Suppressor macrophage (primary cell): ENCODE data around the gene EIF5B.
"Not testable (repeated sequence)": the region's sequence is repeated elsewhere in the genome, so short reads cannot be mapped to it uniquely, and the experiment has no call there.

Source experiments
- DNase-seq, 4 experiments: peaks; one replicate each; pipeline ENCODE4 v3.0.0-alpha.2; 2020 to 2022
- total RNA-seq, 17 experiments: gene quantifications; one replicate each; lab custom pipeline; 2026; ENCODE audit warnings: mixed read lengths in 6 of 17, inconsistent platforms in 3 of 17; lab: John Stamatoyannopoulos, UW

EIF5B gene, protein sequence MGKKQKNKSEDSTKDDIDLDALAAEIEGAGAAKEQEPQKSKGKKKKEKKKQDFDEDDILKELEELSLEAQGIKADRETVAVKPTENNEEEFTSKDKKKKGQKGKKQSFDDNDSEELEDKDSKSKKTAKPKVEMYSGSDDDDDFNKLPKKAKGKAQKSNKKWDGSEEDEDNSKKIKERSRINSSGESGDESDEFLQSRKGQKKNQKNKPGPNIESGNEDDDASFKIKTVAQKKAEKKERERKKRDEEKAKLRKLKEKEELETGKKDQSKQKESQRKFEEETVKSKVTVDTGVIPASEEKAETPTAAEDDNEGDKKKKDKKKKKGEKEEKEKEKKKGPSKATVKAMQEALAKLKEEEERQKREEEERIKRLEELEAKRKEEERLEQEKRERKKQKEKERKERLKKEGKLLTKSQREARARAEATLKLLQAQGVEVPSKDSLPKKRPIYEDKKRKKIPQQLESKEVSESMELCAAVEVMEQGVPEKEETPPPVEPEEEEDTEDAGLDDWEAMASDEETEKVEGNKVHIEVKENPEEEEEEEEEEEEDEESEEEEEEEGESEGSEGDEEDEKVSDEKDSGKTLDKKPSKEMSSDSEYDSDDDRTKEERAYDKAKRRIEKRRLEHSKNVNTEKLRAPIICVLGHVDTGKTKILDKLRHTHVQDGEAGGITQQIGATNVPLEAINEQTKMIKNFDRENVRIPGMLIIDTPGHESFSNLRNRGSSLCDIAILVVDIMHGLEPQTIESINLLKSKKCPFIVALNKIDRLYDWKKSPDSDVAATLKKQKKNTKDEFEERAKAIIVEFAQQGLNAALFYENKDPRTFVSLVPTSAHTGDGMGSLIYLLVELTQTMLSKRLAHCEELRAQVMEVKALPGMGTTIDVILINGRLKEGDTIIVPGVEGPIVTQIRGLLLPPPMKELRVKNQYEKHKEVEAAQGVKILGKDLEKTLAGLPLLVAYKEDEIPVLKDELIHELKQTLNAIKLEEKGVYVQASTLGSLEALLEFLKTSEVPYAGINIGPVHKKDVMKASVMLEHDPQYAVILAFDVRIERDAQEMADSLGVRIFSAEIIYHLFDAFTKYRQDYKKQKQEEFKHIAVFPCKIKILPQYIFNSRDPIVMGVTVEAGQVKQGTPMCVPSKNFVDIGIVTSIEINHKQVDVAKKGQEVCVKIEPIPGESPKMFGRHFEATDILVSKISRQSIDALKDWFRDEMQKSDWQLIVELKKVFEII
- 19.7 to 94.6 (median 66.6) reads per million in 17 experiments for total RNA-seq

DNA sequence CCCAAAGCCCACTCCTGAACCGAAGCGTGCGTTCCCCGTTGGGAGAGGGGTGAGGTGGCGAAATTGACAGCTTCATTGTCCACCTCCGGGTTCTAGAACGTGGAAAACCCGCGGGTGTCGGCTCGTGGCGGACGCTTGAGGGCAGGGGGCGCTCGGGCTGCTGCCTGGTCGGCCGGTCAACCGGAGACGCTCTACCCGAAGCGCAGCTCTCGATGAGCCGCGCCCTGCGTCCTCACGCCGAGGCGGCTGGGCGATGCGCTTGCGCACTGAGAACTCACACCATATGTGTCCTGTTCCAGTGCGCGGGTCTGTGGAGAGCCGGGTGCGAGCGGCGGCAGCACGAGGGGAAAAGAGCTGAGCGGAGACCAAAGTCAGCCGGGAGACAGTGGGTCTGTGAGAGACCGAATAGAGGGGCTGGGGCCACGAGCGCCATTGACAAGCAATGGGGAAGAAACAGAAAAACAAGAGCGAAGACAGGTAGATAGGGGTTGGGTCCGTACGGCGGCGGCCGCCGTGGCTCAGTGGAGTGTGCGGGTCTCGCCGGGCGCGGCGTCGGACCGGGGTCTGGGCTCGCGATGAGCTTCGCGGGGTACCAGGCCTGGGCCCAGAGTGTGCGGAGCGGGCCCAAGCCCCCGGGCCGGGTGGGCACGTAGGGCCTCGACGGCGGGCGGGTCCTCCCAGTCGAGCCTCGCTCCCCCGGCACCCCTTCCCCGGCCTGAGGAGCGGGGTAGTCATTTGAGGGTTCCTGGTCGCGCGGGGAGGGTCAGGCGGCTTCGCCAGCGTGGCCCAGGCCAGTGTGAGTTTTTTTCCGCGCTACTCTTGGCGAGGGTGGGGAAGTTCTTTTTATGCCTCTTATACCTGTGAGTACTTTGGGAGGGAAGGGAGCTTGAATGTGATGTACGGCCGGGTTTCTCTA lies at the start of gene EIF5B:
TSS of gene EIF5B (plus strand) at position 277 of the 916 bp plus-strand sequence. CDS start at position 443, 166 bp downstream.
- DNase-seq: peak; percentile 98 to 99 (median 99)

DNA sequence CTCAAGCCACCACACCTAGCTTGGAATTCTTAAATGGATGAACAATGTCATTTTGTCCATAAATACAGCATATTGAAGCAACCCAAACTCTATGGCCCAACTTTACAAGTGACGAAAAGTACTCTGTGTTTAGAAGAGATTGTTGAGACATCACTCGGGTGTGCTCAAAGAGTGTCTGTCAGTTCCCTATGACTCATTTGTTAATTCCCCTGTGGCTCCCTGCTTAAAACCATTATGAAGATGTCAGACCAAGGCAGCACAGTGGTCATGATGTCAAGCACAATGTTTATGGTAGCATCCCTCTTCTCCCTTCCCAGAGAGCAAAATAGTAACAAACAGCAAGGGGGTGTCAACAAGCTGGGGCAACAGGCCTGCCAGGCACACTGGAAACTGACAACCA lies 39.2 kb upstream of the EIF5B start:
- DNase-seq: no peak

DNA sequence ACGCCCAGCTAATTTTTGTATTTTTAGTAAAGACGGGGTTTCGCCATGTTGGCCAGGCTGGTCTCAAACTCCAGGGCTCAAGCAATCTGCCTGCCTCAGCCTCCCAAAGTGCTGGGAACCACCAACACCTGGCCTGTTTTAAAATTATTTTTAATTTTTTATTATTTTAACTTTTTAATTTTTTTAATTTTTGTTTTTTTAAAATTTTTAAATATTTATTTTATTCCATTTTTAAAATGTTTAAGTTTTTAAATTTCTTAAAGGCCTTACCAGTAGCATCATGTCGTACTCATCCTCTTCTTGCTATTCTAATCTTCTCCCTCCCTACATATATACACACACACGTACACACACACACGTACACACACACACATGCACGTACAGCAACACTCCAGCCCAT lies 37.6 kb upstream of the EIF5B start:
- DNase-seq: no peak

DNA sequence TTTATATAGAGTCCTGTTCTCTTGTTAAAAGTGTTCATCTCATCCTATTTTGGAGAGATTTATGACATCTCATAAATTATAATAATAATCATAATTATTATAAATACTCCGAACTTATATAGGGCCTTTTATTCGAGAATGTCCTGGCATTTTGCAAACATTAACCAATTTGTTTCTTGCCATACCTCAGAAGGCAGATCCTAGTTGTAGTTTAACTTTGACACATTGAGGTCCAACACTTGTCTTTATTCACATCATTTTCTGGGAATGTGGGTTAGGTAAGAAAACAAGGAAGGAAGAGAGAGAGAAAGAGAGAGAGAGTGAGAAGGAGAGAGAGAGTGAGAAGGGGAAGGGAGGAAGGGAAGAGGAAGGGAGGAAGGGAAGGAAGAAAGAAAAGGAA lies 36.1 kb upstream of the EIF5B start, which contains the start of gene LYG1:
TSS of gene LYG1 (minus strand) at position 101 of the 400 bp plus-strand sequence. CDS start 5,527 bp downstream, outside the sequence.
- not testable (repeated sequence) for DNase-seq

DNA sequence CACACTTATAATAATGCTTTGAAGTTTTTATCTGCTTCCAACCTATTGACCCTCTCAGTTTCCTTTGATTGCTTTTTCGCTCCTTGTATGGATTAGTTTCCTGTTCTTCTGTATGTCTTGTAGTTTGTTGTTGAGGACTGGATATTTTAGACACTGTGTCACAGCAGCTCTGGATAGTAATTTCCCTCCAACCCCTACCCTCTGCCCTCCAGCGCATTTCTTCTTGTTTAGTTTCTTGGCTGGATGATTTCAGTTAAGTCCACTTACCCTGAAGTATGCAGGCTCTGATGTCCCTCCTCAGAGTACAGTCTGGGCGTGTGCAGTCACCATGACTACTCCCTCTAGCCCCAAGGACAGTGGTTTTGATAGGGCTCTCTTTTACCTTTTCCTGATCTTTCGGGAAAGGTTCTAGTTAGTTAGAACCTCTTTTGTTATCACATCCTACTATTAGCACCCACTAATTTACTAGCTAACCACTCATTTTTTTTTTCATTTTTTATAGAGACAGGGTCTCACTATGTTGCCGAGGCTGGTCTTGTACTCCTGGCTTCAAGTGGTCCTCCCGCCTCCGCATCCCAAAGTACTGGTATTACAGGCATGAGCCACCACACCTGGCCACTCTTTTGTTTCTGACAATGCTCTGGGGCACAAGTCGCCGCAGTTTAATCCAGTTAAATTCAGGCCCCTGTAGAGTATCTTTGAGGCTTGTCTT lies 19.9 kb upstream of the EIF5B start:
- no peak for DNase-seq

DNA sequence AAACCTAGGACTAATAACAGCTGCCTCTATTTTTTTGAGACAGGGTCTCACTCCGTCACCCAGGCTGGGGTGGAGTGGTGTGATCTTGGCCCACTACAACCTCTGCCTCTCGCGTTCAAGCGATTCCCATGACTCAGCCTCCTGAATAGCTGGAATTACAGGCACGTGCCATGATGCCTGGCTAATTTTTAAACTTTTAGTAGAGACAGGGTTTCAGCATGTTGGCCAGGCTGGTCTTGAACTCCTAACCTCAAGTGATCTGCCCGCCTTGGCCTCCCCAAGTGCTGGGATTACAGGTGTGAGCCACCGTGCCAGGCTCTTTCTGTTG lies 19.4 kb upstream of the EIF5B start:
- DNase-seq: not testable (repeated sequence)

DNA sequence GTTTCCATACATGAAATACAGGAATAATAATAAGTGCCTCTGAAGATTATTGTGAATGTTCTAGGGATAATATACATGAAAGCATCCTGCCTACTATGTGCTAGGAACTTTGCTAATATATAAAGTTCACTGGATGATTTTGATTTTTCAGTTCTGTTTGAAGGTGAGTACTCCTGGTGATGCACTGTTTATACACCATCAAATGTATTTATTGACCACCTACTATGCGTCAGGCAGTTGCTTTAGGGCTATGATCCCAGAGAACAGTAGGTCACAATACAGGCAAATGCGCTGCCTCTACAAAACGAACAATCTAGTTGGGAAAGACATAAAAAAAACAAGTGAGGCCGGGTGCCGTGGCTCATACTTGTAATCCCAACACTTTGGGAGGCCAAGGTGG lies 11.8 kb upstream of the EIF5B start:
- no peak for DNase-seq

DNA sequence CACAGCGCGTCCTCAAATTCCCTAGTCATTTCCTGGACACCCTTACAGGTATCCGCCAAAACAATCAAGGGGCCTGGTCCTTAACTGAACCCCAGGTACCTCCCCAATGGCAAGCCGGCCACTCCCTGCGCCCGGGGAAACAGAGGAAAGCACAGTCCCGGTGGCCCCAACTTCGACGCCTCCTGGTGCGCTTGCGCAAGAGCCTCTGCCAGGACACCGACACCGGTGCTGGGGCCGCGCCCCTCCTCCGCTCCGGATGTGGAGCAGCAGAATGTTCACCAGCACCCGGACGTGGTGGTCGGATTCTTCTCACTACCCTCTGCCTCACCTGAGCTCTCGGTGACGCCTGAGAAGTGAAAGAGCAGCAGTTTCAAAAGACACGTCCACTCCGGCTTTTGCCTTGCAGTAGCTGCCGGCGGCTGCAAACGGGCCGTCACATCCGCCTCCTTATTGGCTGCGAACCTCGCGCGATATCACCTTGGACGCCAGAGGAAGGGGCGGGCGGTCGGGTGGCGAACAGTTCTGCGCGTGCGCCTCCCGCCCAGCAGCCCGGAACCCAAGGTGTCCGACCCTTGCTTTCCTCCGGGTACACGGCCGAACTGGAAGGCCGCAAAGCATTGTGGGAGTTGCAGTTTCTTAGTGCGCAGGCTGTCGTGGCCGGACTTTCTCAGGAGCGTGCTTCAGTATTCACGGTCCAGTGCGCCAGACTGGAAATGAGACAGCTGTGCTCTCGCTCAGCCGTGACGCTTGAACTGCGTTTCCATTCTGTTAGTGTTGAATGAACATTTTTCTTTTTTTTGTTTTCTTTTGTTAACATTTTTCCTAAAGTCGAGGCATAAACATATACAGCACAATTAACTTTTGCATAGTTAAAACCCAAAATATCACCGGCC lies 1.0 kb upstream of the EIF5B start, which contains the start of gene TXNDC9:
TSS of gene TXNDC9 (minus strand) at position 423 of the 893 bp plus-strand sequence. CDS start 3,123 bp downstream, outside the sequence.
- DNase-seq: peak; percentile 99 to 100 (median 100)

DNA sequence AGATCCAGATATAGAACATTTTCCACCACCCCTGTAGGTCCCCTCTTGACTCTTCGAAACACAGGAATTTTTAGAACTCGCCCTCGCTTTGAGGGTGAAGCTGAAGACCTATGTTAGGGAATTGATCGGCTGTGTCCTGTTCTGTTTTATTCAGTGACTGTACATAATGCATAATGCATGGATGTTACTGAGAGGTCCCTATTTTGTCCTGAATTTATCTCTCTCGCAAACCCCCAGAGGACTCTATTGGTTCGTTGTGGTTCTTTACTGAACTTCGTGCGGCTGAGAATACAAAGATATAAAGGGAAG lies 431 bp upstream of the EIF5B start:
- no peak for DNase-seq

DNA sequence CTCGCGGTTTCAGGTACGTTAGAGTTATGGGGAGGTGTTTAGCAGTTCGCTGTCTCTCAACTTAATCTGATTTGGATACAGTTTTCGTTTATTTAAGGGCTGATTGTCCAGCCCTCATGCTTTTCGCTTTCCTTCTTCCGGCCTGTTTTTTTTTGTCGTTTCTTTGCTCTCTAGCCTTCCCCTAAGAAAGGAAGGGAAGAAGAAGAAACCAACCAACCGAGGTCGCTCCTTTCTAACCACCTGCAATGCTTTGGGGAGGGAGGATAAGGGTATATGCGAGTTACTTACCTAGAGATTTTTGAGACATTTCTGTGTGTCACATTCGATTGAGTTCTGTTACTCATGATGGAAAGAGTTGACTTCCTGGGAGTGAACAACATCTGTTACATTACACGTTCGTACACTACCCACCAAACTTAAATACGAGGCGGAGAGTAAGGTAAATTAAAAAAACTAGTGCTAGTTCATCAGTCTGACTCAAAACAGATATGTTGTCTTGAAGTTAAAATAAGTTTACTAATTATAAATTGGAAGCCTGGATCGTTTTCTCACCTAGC lies 918 bp downstream of the EIF5B start:
- DNase-seq: peak; percentile 1 to 8 (median 4)

DNA sequence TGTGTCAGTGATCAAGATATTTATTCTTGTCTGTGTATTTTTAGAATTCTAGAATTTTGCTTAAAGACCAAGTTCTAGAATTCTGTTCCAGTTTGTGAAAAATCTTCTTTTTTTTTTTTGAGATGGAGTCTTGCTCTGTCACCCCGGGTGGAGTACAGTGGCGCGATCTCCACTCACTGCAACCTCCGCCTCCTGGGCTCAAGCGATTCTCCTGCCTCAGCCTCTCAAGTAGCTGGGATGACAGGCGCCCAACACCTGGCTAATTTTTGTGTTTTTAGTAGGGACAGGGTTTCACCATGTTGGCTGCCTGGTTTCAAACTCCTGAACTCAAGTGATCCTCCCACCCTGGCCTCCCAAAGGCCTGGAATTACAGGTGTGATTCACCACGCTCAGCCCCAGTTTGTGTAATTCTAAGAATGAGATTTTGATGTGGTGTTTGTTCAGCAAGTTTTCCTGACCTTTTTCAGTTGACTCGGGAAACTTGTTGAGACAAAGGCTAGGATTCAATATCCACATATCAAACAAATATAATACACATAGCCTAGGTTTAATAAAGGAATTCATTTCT lies 3.6 kb downstream of the EIF5B start:
- DNase-seq: no peak

DNA sequence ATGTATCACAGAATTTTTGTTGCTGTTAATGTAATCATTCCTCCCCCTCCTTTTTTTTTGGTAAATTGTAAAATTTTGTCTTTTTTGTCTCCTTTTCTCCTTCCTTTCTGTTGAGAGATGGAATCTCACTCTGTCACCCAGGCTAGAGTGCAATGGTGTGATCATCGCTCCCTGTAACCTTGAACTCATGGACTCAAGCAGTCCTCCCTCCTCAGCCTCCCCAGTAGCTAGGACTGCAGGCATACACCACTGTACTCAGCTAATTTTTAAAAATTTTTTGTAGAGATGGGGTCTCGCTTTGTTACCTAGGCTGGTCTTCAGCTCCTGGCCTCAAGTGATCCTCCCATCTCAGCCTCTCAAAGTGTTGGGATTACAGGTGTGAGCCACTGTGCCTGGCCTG lies 5.3 kb downstream of the EIF5B start:
- DNase-seq: no peak

DNA sequence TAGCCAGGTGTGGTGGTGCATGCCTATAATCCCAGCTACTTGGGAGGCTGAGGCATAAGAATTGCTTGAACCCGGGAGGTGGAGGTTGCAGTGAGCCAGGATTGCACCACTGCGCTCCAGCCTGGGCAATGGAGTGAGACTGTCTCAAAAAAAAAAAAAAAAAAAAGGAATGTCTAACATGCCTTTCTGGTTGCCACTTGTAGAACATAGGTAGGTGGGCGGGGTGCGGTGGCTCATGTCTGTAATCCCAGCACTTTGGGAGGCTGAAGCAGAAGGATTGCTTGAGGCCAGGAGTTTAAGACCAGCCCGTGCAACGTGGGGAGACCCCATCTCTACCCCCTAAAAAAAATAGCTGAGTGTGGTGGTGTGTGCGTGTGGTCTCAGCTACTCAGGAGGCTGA lies 8.3 kb downstream of the EIF5B start:
- not testable (repeated sequence) for DNase-seq

DNA sequence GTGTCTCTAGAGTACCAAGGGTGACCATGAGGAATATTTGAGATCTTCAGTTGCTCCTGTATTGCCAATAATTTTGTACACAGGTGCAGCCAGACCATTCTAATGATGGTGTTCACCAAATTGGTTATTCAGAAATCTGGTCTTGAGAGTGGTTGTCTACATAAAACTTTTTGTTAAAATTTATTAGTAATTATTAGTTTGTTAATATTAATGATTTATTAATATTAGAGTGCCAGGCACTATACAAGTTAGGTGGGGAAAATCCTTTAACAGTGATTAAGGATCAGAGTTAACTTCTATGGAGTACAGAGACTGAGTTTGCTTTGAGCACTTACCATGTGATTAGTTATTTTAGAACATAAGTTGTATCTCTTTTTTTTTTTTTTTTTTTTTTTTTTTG lies 9.0 kb downstream of the EIF5B start:
- no peak for DNase-seq

DNA sequence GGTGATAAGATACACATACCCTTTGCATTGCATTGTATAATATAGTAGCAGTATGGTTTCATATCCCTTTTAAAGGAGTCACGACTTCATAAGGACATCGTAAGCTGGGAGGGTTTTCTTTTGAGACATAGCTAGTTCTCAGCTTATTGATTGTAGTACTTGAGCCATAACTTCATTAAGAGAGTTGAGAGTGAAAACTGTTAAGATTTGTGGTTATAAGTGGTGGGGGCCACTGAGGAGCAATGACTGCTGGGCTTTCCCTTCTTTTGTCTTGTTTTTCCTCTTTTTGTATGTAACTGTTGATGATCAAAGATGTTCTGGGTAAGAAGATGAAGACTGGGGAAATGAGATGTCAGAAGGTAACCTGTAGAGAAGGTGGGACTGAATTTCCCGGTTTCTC lies 11.0 kb downstream of the EIF5B start:
- no peak for DNase-seq

DNA sequence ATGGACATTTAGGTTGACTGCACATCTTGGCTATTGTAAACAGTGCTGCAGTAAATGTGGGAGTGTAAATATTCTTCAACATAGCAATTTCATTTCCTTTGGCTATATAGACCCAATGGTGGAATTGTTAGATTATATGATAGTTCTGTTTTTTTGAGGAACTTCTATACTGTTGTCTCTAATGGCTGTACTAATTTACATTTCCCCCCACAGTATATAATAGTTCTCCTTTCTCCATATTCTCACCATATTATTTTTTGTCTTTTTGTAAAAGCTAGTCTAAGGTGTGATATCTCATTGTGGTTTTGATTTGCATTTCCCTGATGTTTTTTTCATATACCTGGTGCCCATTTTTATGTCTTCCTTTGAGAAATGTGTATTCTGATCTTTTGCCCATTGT lies 13.0 kb downstream of the EIF5B start:
- DNase-seq: peak in 2 of 4 experiments; percentile 4 to 21

DNA sequence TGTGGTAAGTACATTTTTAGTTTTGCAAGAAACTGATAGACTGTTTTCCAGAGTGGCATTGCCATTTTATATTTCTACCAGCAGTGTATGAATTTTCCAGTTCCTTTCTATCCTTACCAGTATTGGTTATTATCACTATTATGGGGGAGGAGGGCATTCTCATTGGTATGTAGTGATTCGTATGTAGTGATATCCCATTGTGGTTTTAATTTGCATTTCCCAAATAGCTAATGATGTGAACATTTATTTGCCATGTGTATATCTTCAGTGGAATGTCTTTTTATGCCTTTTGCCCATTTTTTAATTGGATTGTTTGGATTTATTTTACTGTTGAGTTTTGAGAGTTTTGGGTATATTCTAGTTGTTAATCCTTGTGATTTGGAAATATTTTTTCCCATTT lies 16.9 kb downstream of the EIF5B start:
- DNase-seq: no peak

DNA sequence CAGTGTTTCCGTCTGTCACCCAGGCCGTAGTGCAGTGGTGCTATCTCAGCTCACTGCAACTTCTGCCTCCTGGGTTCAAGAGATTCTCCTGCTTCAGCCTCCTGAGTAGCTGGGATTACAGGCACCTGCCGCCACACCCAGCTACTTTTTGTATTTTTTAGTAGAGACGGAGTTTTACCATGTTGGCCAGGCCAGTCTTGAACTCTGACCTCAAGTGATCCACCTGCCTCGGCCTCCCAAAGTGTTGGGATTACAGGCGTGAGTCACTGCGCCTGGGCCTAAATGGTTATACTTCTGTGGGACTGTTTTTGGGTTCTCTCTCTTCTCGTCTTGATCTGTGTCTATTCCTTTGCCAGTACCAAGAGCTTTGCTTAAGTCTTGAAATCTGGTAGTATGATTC lies 17.6 kb downstream of the EIF5B start:
- not testable (repeated sequence) for DNase-seq

DNA sequence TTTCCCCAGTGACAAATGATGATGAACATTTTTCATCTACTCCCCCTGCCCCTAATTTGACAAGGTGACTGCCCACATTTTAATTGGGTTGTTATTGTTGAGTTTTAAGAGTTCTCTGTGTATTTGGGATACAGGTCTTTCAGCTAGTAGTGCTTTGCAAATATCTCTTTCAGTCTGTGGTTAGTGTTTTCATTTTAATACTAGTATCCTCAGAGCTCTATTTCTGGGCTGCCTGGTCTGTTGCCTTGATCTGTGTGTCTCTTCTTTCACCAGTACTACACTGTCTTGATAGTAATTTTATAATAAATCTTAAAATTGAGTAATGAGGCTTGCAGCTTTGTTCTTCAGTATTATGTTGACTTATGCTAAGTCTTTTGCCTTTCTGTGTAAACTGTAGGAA lies 19.7 kb downstream of the EIF5B start:
- DNase-seq: no peak
